ENCODE measurements around the gene CERS1.

Gene CERS1

GRCh38 chr19:18828786-18829185, 67.2 kb downstream of the CERS1 start:
- no peak for ATAC-seq

More at GRCh38 chr19:18828786-18829185, 67.2 kb downstream of the CERS1 start:
- TF ChIP-seq ZNF8 (CRISPR knock-in tag; IDR thresholded peaks at IDR 0.05) (no peak), TSHZ2 (CRISPR knock-in tag; IDR thresholded peaks at IDR 0.05) (no peak), OSR1 (CRISPR knock-in tag; IDR thresholded peaks at IDR 0.05) (no peak), CSRNP3 (CRISPR knock-in tag; IDR thresholded peaks at IDR 0.05) (no peak)
